GM10847 (cell line): Measurements from ENCODE around the gene CLEC16A.

Experiments
- POLR2A ChIP-seq: IDR thresholded peaks from 2 replicates; pipeline ENCODE4 v1.6.1; 2011; ENCODE audit not compliant: insufficient read length; ENCODE audit errors: extremely low read depth

CLEC16A gene

DNA sequence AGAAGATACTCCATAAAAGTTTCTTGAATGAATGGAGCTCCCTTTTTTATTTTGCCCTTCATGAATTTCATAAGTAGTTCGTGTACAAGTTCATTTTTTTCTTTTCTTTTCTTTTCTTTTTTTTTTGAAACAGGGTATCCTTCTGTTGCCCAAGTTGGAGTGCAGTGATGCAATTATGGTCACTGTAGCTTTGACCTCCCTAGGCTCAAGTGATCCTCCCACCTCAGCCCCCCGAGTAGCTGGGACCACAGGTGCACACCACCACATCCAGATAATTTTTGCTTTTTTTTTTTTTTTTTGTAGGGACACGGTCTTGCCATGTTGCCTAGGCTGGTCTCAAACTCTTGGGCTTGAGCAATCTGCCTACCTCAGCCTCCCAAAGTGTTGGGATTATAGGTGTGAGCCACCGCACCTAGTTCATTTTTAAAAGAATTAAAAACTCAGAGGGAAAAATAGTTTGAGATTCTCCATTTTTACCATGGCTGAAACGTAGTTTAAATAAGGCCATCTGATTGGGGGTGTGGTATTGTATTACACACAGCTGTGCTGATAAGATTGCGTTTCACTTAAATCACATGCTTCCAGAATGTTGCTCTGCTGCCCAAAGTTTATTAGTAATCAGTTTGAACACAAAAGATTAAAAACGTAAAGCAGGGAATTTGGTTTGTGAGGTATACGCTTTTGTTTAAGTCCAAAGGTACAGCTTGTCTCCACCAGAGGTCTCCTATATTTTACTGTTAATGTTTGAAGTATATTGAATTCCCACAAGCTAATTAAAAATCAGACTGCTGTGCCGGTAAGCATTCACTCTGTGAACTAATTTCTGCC lies 157.5 kb downstream of the CLEC16A start:
- no peak for TF ChIP-seq POLR2A

- TF ChIP-seq POLR2A: no peak
Observed at GRCh38 chr16:11102523-11102898, 158.1 kb downstream of the CLEC16A start.

- TF ChIP-seq POLR2A: no peak
Observed at GRCh38 chr16:11104168-11105037, 160.0 kb downstream of the CLEC16A start.

DNA sequence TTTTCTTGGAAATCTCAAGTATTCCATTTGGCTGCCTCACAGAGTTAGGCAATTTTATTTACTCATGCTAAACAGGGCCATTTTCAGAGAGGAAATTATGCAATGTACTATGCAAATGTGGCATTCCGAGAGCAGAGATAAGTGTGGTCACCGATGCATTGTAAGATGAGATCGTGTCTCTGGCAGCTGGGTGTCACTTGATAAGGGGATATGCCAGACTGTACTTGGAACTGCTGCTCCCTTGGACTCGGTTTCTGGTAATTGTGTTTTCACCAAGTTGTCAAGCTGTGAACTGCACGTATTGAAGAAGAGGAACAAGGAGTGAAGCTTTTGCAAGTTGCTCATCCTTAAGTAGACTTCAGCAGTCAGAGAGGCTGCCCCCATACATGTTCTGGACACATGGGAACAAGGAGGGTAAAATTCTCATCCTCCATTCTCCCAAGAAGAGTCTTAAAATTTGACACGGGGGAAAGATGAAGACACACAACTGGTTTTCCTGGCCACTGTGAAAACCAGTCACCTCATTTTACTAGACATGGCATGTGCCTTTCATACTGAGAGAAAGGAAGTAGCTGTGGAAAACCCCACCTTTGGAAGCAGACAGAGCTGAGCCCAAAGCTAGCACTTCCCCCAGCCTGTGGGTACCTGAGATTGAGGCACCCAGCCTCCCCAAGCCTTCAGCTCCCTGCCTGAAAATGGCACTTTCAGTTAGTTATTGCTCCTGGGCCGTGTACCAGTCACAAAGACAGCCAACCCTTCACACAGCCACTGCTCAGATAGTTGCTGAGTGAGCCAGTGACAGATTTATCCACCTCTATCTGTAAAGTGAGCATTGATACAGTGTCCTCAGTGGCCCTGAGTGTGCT lies 160.9 kb downstream of the CLEC16A start:
- no peak for TF ChIP-seq POLR2A

DNA sequence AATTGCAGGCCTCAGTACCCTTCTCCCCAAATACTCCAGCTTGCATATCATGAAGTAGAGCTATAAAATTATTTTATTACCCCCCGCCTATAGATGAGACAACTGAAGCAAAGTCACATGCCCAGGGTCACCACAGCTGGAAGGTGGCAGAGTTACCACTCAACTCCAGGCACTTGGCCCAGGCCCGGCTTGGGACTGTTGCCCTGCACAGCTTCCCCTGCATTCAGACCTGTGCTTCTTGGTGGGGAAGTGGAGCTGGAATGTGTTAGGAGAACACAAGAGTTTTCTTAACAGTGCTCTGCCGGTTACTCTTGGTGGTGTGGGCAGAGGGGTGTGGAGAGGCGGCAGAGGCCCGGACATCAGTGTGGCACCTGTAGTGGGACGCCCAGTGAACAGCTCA lies 162.4 kb downstream of the CLEC16A start:
- no peak for TF ChIP-seq POLR2A

GRCh38 chr16:11107780-11108465 lies 163.6 kb downstream of the CLEC16A start:
- no peak for TF ChIP-seq POLR2A

DNA sequence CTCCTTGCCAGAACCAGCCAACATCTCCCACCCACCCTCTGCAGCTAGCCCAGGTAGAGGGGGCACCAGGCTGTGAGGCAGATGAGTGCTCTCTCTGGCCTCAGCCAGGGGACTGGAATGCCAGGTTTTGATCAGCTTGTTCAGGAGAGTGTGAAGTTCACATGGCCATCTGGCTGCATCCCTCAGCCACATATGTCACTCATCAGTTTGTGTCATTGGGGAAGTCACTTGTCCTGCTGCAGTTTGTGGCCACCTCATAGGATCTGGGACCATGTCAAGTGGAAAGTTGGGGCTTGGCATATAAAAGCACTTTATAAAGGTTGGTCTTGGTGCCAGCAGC lies 164.1 kb downstream of the CLEC16A start:
- no peak for TF ChIP-seq POLR2A

GRCh38 chr16:11109566-11109965 lies 165.2 kb downstream of the CLEC16A start:
- TF ChIP-seq POLR2A: no peak

DNA sequence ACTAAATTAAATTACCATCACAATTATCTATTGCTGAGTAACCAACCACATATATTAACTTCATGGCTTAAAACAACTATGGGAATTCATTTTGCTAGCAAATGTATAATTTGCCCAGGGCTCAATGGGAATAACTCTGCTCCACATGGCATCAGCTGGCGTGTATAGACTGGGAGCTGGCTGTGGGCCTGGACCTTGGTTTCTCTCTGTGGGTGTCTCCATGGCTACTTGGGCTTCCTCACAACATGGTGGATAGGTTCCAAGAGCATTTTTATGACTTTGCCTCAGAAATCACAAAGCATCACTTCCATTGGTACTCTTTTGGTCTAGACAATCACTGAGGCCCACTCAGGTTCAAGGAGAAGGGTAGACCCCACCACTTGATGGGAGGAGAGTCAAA lies 166.8 kb downstream of the CLEC16A start:
- TF ChIP-seq POLR2A: no peak

GRCh38 chr16:11111856-11112634 lies 167.7 kb downstream of the CLEC16A start:
- no peak for TF ChIP-seq POLR2A

DNA sequence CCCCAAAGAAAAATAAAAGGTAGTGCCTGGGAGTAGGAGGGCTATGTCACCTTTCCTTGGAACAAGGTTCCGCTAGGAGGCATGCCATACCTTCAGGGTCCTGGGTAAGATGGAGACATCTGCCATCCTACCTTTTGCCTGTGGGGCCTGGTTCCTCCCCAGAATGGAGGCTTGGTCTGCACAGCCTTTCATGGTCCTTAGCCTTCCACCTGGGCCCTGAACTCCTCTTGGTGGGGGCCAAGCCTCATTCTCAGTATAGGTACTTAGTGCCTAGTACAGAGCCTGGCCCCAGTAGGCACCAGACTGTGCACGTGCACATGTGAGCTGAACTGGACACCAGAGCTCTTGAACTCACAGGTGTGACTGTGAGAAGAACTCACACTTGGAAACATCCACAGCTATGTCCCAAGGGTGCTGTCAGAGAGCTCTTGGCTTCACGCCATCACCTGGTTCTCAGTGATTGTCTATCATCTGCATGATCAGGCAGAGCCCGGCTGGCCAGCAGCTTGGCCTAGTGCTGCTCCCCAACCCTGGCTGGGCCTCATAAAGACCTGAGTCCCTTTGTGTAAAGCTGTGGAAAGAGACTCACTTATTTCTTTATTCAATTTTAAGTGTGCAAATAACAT lies 168.5 kb downstream of the CLEC16A start:
- TF ChIP-seq POLR2A: no peak

DNA sequence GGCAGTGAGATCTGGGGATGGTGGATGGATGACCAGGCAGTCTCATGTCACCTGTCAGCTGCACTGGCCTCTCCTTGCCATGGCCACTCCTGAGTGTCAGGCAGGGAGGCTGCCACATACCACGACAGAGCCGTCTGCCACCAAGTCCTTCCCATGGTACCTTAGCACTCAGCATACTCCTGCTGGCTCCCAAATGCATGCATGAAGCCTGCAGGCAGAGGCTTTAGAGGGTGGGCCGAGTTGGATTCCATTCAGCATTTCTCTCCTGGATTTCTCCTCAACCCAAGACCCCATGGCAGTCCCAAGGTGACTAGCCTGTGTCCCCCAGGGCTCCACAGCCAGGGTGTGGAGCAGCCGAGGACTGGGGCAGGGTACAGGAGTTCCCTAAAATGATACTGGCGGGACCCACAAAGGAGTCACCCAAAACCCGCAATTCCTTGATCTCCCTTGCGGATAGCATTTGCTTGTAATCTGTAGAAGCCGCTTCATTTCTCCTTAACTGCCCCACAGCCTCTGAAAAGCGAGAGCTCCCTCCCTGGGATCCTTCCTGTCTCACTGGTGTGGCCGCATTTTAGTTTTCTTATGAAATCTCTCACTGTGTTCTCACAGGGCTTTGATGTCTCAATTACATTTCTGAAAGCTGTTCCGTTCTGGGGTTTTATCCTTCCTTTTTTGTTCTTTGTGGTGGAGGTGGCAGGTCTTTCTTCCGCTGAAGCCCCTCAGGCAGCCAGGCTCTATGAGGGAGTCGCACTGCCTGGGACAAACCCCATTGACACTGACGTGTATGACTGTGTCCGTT lies 170.2 kb downstream of the CLEC16A start:
- no peak for TF ChIP-seq POLR2A
